ENCODE measurements around the gene KCNK16.

DNA sequence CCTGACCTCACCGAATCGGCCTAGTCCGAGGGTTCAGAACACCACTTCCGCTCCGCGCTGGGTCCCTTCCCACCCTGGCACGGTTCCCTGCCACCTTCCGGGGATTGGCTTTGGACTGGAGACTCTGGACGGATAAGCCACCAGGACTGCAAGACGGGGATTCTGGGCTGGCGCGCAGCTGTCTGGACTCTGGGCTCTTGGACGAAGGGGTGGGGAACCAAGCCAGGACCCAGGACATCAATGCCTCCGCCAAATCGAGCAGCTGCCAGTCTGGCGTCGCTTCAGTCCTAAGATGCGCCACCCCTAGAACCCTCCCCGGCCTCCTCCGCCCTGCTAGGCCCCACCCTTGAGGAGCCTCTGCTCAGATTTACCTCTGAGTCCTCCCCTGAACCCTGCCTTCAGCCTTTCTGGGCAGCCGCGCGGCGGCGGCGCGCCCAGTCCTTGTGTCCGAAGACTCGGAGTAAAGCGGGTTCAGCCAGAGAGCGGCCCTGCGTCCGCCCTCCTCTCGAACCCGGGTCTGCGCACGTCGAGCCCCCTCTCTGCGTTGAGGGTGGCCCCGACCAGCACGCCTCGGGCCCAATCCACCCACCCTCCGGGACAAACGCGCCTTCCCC, 9.5 kb downstream of the KCNK16 start:
- TF ChIP-seq, protein P1, sequence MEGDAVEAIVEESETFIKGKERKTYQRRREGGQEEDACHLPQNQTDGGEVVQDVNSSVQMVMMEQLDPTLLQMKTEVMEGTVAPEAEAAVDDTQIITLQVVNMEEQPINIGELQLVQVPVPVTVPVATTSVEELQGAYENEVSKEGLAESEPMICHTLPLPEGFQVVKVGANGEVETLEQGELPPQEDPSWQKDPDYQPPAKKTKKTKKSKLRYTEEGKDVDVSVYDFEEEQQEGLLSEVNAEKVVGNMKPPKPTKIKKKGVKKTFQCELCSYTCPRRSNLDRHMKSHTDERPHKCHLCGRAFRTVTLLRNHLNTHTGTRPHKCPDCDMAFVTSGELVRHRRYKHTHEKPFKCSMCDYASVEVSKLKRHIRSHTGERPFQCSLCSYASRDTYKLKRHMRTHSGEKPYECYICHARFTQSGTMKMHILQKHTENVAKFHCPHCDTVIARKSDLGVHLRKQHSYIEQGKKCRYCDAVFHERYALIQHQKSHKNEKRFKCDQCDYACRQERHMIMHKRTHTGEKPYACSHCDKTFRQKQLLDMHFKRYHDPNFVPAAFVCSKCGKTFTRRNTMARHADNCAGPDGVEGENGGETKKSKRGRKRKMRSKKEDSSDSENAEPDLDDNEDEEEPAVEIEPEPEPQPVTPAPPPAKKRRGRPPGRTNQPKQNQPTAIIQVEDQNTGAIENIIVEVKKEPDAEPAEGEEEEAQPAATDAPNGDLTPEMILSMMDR (IDR thresholded peaks at IDR 0.05): no peak
- TF ChIP-seq POLR2A (IDR thresholded peaks at IDR 0.05): no peak
